ENCODE data around the gene ZNF598. TPM values are rescaled to one million over a fixed set of nuclear protein-coding genes. Genes with fewer than 3 reads are reported as not detected.

ZNF598 gene
- total and polyA plus RNA-seq, 4 donors: 2.7 to 28.4 (median 16.2) TPM

GRCh38 chr16:2053897-2054296, 44.3 kb upstream of the ZNF598 start (continued):
- TF ChIP-seq, protein P1, sequence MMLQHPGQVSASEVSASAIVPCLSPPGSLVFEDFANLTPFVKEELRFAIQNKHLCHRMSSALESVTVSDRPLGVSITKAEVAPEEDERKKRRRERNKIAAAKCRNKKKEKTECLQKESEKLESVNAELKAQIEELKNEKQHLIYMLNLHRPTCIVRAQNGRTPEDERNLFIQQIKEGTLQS (IDR thresholded peaks at IDR 0.05): no peak
- no peak for TF ChIP-seq SP1 (IDR thresholded peaks at IDR 0.05)

GRCh38 chr16:2053211-2053610, 43.6 kb upstream of the ZNF598 start:
- Histone ChIP-seq H3K4me1 (ENCODE audit: control insufficient read depth in 4 of 4, insufficient read depth in 4 of 4, low read length in 3 of 4) (peaks cover 0 to 17% (median 13%) of the 10 kb centered on the region in 4 donors), H3K36me3 (ENCODE audit: control insufficient read depth in 4 of 4, insufficient read depth in 3 of 4, low read depth in 1 of 4, low read length in 3 of 4) (peaks cover 6 to 43% (median 16%) of the 10 kb centered on the region in 4 donors), H3K9me3 (ENCODE audit: control insufficient read depth in 4 of 4, low read length in 3 of 4) (no peaks in the 10 kb centered on the region), H3K27ac (ENCODE audit: low read depth in 1 of 2, low read length in 2 of 2) (no peak overlapping the region), H3K4me3 (ENCODE audit: low read depth in 1 of 3, low read length in 3 of 3) (no peak overlapping the region), H3K9ac (ENCODE audit: low read depth in 1 of 2, low read length in 2 of 2) (no peak overlapping the region), H3K27me3 (ENCODE audit: control insufficient read depth in 4 of 4, insufficient read depth in 4 of 4, low read length in 3 of 4) (no peaks in the 10 kb centered on the region)
- no peak for DNase-seq (ENCODE audit: low spot score)
- TF ChIP-seq MAX (IDR thresholded peaks at IDR 0.05): no peak
- no peak for TF ChIP-seq TAF1 (conservative IDR thresholded peaks at IDR 0.05)
- no peak for TF ChIP-seq HNF4G (IDR thresholded peaks at IDR 0.05)
- TF ChIP-seq, protein P2, sequence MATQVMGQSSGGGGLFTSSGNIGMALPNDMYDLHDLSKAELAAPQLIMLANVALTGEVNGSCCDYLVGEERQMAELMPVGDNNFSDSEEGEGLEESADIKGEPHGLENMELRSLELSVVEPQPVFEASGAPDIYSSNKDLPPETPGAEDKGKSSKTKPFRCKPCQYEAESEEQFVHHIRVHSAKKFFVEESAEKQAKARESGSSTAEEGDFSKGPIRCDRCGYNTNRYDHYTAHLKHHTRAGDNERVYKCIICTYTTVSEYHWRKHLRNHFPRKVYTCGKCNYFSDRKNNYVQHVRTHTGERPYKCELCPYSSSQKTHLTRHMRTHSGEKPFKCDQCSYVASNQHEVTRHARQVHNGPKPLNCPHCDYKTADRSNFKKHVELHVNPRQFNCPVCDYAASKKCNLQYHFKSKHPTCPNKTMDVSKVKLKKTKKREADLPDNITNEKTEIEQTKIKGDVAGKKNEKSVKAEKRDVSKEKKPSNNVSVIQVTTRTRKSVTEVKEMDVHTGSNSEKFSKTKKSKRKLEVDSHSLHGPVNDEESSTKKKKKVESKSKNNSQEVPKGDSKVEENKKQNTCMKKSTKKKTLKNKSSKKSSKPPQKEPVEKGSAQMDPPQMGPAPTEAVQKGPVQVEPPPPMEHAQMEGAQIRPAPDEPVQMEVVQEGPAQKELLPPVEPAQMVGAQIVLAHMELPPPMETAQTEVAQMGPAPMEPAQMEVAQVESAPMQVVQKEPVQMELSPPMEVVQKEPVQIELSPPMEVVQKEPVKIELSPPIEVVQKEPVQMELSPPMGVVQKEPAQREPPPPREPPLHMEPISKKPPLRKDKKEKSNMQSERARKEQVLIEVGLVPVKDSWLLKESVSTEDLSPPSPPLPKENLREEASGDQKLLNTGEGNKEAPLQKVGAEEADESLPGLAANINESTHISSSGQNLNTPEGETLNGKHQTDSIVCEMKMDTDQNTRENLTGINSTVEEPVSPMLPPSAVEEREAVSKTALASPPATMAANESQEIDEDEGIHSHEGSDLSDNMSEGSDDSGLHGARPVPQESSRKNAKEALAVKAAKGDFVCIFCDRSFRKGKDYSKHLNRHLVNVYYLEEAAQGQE (IDR thresholded peaks at IDR 0.05): no peak
- 97% methylated on average over 21 of the region's 21 CpGs for WGBS

DNA sequence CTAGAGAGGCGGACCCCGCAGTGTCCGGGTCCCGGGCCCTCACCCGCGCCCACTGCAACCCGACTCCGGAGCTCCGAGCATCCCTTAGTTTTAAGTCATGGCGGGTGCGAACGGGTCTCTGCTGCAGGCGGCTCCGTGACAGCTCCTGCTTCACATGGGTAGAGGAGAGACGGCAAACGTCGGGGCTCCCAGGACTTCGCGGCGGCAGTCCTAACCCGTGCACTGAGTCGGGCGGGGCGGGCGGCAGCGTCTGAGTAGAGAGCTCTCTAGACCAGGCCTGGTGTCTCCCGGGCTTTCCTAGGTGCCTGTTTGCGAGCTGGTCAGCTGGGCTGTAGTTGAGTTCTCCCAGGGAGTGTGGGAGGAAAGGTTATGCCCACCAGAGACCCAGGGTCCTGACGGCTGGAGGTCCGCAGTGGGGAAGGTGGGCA, 38.5 kb upstream of the ZNF598 start:
- H3K27ac ChIP-seq (ENCODE audit: low read depth in 1 of 2, low read length in 2 of 2): peak overlapping the region; percentile 59 to 62
- H3K27me3 ChIP-seq (ENCODE audit: control insufficient read depth in 4 of 4, insufficient read depth in 4 of 4, low read length in 3 of 4): no peaks in the 10 kb centered on the region
- H3K4me3 ChIP-seq (ENCODE audit: low read depth in 1 of 3, low read length in 3 of 3): peak overlapping the region; percentile 65 to 97 (median 89)
- TF ChIP-seq GABPA (IDR thresholded peaks at IDR 0.05 in 1 of 2, conservative IDR thresholded peaks at IDR 0.05 in 1 of 2) (no peak), EGR1 (IDR thresholded peaks at IDR 0.05; ENCODE audit: low read depth in 2 of 2) (no peak), FOXA1 (IDR thresholded peaks at IDR 0.05) (no peak), MAX (IDR thresholded peaks at IDR 0.05) (no peak), NR2F2 (IDR thresholded peaks at IDR 0.05) (no peak), FOXA2 (IDR thresholded peaks at IDR 0.05) (no peak)
- TF ChIP-seq, protein P1 (IDR thresholded peaks at IDR 0.05): no peak
- H3K4me1 ChIP-seq (ENCODE audit: control insufficient read depth in 4 of 4, insufficient read depth in 4 of 4, low read length in 3 of 4): peaks cover 4 to 41% (median 28%) of the 10 kb centered on the region in 4 donors
- DNase-seq (ENCODE audit: low spot score): no peak
- H3K36me3 ChIP-seq (ENCODE audit: control insufficient read depth in 4 of 4, insufficient read depth in 3 of 4, low read depth in 1 of 4, low read length in 3 of 4): peaks cover under 1 to 17% (median 7%) of the 10 kb centered on the region in 4 donors
- WGBS: under 1% methylated on average over 30 of the region's 30 CpGs
- H3K9me3 ChIP-seq (ENCODE audit: control insufficient read depth in 4 of 4, low read length in 3 of 4): no peaks in the 10 kb centered on the region
- H3K9ac ChIP-seq (ENCODE audit: low read depth in 1 of 2, low read length in 2 of 2): peak overlapping the region; percentile 54 to 58
